NK-92 (cell line): ENCODE results near the gene SULT1B1.
"Not testable (repeated sequence)": the region's sequence is repeated elsewhere in the genome, so short reads cannot be mapped to it uniquely, and the experiment has no call there.

ENCODE experiments used
- DNase-seq: peaks from one replicate; lab custom pipeline; 2025; ENCODE audit not compliant: unreplicated experiment; lab: John Stamatoyannopoulos, UW

The SULT1B1 gene

GRCh38 chr4:69760455-69760854 is at the start of gene SULT1B1:
Gene SULT1B1, minus strand, starts transcription at chr4:69760620. Its CDS starts 5,403 bp downstream, at chr4:69755217.
- no peak for DNase-seq

GRCh38 chr4:69800599-69800998 is 40.2 kb upstream of the SULT1B1 start:
- DNase-seq, result no peak

- no peak for DNase-seq
Observed at GRCh38 chr4:69799337-69799736, 38.9 kb upstream of the SULT1B1 start.

GRCh38 chr4:69793732-69794131 is 33.3 kb upstream of the SULT1B1 start:
- no peak for DNase-seq

GRCh38 chr4:69787879-69788278 is 27.5 kb upstream of the SULT1B1 start:
- no peak for DNase-seq

GRCh38 chr4:69786547-69786946 is 26.1 kb upstream of the SULT1B1 start:
- DNase-seq, result no peak

GRCh38 chr4:69785211-69785831 is 24.9 kb upstream of the SULT1B1 start:
- DNase-seq, result no peak

GRCh38 chr4:69782651-69783310 is 22.4 kb upstream of the SULT1B1 start:
- no peak for DNase-seq

GRCh38 chr4:69781458-69782418 is 21.3 kb upstream of the SULT1B1 start:
- no peak for DNase-seq

- DNase-seq, result no peak
Observed at GRCh38 chr4:69780141-69780540, 19.7 kb upstream of the SULT1B1 start.

GRCh38 chr4:69776696-69777095 is 16.3 kb upstream of the SULT1B1 start:
- DNase-seq, result no peak

GRCh38 chr4:69775321-69775867 is 15.0 kb upstream of the SULT1B1 start:
- DNase-seq, result no peak

- no peak for DNase-seq
Observed at GRCh38 chr4:69773484-69773883, 13.1 kb upstream of the SULT1B1 start.

- not testable (repeated sequence) for DNase-seq
Observed at GRCh38 chr4:69768554-69768953, 8.1 kb upstream of the SULT1B1 start.

GRCh38 chr4:69765751-69766150 is 5.3 kb upstream of the SULT1B1 start:
- no peak for DNase-seq

GRCh38 chr4:69764311-69764710 is 3.9 kb upstream of the SULT1B1 start:
- DNase-seq, result no peak

GRCh38 chr4:69763233-69763632 is 2.8 kb upstream of the SULT1B1 start:
- no peak for DNase-seq

GRCh38 chr4:69759189-69759604 is 1.2 kb downstream of the SULT1B1 start:
- DNase-seq, result no peak

- DNase-seq, result no peak
Observed at GRCh38 chr4:69757464-69757863, 3.0 kb downstream of the SULT1B1 start.

- DNase-seq, result no peak
Observed at GRCh38 chr4:69754926-69755580, 5.4 kb downstream of the SULT1B1 start.

GRCh38 chr4:69753686-69754085 is 6.7 kb downstream of the SULT1B1 start:
- no peak for DNase-seq
